ENCODE data around the gene PBX1.

Gene PBX1

DNA sequence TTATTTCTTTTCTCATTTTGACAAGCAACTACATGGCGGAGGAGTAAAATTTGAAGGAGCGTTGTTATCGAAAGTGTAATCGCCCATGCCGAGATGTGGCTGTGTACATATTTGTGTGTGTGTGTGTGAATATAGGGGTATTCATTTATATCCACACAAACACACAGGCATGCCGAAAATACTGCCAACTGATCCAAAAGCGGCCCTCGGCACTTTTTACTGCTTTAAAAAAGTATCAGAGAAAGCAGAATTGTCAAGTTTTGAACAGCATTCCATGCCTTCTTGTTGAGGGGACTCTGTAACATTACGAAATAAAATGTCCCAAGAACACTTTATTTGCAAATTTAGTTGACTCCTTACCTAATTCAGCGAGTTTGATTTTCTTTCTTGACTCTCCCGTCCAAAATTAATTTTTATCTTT is 1.1 kb downstream of the PBX1 start:
- DNase-seq (ENCODE audit: insufficient read length, low spot score) (no peak), FAIRE-seq (no peak)
- TF ChIP-seq CTCF (IDR thresholded peaks at IDR 0.05; ENCODE audit: insufficient read depth, missing control alignments), result no peak

DNA sequence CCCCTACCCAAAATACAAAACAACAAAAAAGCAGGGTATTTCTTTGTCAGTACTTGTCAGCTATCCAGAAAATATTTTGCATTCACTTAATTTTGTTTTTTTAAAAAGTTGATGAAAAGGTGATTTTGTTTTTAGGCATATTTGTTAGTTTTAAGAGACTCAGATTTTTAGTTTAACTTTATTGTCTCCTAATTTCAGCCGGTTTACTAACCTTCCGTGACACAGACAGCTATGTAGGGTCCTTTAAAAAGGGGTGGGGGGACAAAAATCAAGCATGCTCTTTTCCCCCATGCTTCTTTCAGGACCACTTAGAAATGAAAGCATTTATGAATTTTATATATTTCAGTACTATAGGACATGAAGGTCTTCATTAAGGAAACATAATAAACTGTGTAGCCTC is 1.6 kb downstream of the PBX1 start:
- FAIRE-seq (peak; percentile 82), DNase-seq (ENCODE audit: insufficient read length, low spot score) (no peak)
- no peak for TF ChIP-seq CTCF (IDR thresholded peaks at IDR 0.05; ENCODE audit: insufficient read depth, missing control alignments)

GRCh38 chr1:164561007-164561406 is 2.0 kb downstream of the PBX1 start:
- DNase-seq (ENCODE audit: insufficient read length, low spot score) (no peak), FAIRE-seq (peak; percentile 82)
- no peak for TF ChIP-seq CTCF (IDR thresholded peaks at IDR 0.05; ENCODE audit: insufficient read depth, missing control alignments)

DNA sequence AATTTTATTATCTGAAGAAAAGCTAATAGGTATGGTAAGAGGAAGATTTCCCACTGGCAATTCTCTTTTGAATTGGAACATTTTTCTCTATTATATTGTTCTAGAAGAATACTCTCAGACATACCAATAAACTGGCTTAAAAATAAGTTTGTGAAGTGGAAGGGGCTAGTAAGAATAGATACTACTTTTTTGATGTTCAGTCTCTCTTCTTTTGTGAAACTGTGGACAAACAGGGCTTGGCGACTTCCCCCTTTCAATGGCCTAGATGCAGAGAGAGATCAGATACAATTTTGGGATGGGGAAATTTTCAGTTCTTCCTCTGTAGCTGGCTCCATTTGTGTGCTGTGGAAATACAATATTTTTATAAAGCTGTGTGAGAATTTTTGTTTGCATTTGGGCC is 2.5 kb downstream of the PBX1 start:
- FAIRE-seq (no peak), DNase-seq (ENCODE audit: insufficient read length, low spot score) (no peak)
- no peak for TF ChIP-seq CTCF (IDR thresholded peaks at IDR 0.05; ENCODE audit: insufficient read depth, missing control alignments)

DNA sequence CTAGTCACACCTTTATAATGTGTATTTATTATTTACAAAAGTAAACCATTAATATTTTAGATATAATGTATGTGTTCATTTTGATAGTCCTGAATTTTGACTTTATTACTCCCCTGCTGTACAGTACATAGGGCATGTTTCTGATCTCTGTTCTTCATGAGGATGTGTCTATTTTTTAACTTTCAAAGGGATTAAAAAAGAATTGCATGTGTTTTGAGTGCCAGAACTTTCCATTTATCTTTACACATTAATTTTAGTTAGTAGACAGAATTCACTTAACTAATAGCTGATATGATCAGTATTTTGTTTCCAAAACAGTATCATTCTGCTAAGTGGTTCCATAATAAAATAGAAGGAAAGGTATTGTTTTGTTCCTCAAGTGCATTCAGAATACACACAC is 3.1 kb downstream of the PBX1 start:
- DNase-seq (ENCODE audit: insufficient read length, low spot score) (no peak), FAIRE-seq (no peak)
- no peak for TF ChIP-seq CTCF (IDR thresholded peaks at IDR 0.05; ENCODE audit: insufficient read depth, missing control alignments)

DNA sequence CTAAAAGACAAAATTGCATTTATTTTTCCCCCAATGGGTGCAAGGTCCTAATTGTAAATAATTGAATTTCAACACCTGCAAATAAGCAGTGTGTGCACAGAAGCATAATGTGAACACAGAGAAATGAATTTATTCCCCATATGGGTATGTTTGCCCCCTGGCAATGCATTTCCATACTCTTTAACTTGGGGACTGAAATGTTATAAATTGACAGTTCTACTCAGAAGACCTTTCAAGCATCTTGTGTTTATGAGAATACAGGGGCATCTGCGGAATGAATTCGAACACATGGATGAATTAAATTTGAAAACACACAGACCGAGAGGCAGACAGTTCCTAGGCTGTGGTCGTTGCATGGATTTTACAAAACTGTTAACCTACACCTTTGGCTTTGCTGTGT is 3.5 kb downstream of the PBX1 start:
- TF ChIP-seq CTCF (IDR thresholded peaks at IDR 0.05; ENCODE audit: insufficient read depth, missing control alignments), result no peak
- DNase-seq (ENCODE audit: insufficient read length, low spot score) (no peak), FAIRE-seq (peak; percentile 71)

DNA sequence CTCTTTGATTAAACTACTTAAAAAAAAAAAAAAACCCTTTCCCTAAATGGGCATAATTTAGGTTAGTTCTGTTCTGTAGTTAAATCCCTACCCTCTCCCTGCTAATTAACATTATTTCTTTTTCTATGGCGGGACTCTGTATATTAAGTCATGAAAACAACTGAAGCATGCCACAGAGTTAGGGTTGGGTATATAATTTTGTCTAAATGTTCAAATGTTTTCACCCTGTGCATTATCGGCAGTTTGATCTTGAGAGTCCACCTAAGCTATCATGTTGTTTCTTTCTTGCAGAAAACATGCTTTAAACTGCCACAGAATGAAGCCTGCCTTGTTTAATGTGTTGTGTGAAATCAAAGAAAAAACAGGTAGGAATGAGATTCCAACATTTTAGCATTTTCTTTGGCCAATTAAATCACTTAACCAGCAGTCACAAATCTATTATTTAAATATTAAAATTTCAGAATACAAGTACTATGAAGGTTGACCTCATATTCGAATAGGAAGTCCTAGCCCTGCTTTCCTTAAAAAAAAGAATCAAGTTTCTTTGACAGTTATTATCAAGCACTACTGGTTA is 4.0 kb downstream of the PBX1 start:
- TF ChIP-seq CTCF (IDR thresholded peaks at IDR 0.05; ENCODE audit: insufficient read depth, missing control alignments), result no peak
- DNase-seq (ENCODE audit: insufficient read length, low spot score) (no peak), FAIRE-seq (peak; percentile 76)
